NCI-H774 (cell line): ENCODE data around the gene M1AP.

ENCODE experiments used
- DNase-seq: peaks from one replicate; lab custom pipeline; 2025; lab: John Stamatoyannopoulos, UW

The M1AP gene

DNA sequence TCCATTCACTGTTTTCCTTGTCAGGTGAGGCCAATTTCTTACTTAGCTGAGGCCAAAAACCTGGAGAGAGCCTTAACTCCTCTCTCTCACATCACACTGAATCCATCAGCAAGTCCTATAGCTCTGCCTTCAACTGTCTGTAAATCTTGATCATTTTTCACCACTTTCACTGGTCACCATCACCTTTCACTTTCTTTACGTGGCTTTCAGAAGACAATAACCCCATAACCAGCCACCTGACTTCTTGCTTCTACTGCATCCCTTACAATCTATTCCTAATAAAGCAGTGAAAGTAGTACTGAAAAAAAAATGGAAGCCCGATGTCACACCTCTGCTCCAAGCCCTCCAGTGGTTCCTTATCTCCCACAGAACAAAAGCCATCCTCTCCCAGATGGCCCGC lies 102.1 kb downstream of the M1AP start:
- no peak for DNase-seq

DNA sequence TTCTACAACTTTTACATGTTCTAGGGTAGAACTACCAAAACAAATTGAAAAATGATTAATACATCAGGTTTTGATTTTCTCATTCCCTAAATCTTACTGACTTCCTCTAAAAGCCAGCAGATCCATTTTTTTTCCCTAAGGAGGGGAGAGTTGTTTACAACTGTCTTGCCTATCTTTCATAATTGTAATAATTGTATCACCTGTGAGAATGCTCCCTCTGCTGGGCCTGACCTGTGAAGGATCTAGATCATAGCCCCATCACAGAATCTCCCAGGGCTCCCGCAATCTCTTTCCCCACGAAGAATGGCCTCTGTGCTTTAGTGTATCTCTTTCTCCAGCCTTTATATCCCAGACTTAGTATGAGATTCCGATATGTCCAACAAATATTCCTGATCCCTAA lies 103.5 kb downstream of the M1AP start:
- DNase-seq = no peak

DNA sequence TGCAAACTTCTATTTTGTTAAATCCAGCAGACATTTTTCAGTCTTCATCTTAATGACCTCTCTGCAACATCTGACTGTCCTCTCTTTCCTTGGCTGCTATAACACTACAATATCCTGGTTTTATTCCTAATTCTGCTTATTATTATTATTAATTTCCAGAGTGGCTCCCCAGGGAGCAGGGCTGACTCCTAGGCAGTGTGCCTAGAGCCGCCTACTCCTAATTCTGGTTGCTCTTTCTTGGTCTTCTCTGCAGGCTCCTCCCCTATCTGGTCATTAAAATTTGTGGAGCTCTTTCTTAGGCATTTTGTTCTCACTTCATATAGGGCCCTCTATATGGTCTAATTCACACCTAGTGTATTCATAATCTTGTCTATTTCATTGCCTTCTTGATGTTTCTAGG lies 105.2 kb downstream of the M1AP start:
- no peak for DNase-seq

DNA sequence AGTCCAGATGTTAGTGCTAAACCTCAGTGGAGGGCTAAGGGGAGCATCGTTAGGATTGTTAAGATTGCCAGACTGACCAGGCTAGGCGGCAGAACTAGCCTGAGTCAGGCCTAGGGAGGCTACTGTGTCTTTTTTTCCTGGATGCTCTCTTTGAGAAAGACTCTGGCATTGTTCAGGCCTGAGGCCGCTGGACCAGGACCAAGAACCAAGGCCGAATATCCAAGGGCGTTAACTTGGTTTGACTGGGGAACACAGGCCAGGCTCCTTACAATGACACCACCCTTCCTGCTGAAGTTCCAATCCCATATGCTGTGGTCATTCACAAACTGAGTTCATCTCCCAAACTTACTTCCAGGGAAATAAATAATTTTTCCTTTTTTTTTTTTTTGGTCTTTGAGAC lies 107.8 kb downstream of the M1AP start:
- no peak for DNase-seq

DNA sequence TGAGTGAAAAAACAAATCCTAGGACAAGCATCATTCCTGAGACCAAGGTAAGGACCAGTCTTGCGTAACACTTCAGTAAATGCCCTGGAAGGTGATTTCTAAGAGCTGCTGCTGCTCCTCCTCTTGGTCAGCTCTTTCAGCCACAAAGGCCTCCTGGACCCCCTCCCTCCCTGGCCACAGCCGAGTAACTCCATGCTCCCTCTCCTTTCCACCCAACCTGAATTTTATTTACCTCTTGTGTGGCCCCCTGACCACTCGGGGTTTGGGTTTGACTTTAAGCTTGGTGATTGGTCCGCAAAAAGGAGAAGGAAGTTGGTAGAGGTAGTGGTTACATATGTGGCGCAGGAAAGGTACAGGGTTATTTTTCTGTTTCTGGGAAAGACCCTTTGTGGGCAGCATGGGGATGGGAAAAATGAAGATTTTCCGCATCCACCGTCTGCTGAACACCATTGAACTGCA lies 109.2 kb downstream of the M1AP start:
- DNase-seq = no peak

DNA sequence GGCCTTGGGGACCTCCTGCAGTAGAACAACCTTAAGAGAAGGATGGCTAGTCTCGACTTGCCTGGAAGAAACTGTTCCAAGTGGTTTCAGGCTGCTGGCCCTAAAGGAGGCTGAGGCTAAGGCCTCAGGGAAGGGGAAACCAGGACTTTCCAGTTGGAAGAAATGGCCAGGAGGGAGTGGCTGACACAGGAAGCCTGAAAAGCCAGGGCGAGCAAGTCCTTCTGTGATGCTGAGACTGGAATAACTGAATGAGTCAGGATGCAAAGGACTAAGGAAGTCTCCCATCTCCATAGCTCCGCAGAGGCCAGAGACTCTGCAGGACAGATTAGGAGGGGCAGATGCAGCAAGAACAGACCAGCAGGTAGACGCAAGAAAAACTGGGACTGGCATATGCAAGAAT lies 111.0 kb downstream of the M1AP start:
- no peak for DNase-seq

DNA sequence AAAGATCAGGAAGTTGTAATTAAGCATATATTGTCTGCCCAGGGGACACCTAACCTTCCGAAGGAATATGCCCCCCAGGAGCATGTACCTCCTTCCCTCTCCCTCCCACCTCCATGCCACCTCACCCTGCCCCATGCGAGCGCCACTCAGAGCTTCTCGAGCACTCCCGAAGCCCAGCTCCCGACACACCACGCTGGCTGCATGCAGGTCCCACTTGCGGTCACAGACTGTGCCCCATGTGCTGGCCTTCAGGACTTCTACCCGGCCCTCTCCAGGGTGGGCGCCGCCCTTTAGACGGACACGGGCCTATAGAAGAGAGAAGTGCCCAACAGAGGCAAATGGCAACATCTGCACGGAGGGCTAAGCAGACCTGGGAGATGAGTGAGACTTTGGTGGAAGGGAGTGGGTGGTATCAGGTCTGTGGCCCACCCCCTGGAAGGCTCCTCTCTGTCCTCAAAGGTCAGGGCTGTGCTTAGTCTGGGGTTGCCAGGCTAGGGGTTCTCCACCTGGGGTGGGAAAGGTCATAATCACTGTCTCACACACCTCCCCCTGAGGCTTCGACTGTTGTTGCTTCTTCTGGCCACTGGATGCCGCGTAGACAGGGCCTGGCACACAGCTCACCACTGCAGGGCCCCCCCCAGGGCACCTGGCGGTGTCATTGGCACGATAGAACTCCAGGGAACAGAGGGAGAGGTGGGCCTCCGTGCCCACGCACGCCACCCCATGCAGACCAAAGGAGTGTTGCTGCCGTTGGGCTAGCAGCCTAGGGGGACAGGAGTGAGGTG lies 111.8 kb downstream of the M1AP start:
- DNase-seq = no peak

DNA sequence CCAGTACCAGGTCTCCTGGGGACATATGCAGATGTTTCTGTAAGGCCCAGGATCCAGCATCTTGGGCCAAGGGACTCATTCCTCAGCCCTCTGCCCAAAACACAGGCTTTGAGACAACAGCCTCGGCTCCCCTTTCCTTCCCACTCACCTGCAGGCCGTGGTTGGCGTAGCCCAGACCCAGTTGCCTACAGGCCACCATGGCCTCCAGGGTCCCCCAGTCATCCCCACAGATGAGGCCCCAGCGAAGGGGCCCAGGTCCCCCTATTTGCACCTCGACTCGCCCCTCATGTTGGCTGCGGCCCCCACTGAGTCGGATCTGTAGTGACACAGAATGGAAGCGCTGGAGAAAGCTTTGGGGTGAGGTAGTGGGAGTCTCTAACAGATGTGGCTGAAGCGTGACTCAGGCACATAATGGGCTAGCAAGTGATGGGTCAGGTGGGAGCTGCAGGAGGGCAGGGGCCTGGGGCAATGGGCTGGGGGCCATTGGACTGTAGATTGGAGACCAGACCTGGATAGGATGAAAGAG lies 112.6 kb downstream of the M1AP start:
- no peak for DNase-seq

DNA sequence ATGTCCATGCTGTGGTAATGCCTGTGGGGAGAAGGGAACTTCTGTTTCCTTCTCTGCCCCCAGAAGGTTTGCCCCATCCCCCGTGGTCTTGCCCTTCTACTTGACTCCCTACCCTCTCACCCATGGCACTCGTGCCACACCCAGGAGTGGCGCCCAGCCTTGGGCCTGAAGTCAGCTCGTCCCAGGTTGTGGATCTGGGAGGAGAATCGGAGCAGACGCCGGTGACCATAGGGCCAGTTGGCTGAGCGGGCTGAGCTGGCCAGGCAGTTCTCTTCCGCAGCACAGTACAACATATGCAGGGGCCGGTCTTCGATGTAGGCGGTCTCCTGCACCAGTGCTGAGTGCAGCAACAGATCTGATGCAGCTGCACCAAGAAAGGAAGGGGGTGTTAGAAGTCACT lies 113.7 kb downstream of the M1AP start:
- no peak for DNase-seq

DNA sequence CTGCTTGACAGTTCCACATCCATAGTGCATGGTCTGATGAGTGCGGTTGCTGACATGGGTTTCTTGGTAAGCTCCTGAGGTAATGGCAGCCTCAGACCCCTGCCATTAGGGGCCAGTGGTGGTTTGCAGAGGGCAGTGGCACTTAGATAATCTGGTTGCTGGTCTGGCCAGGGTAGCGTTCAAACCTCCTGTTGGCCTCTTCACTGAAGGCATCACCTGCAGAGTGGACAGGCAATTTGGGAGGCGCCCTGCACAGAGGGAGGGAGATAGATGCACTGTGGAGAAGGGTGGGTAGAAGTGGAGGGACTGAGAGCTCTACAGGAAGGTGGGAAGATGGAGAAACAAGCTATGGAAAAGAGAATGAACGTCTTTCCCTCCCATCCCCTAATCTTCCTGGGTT lies 114.7 kb downstream of the M1AP start:
- no peak for DNase-seq

DNA sequence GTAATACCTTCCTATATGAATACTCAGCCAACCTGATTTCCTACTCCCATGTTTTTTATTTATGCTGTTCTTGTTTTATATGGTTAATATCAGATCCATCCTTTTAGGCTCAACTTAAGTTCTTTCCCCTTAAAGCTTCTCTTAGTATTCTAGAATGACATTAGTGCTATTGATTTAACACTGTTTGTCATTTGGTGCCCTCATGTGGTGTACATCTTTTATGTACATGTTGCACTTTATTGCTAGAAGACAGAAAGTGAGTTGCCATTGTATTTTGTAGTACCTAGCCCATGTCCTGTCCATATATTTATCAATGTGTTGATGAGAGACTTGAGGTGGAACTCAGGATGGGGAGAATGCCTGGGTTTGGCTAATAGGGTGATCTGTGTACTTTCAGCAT lies 115.9 kb downstream of the M1AP start:
- DNase-seq = no peak

DNA sequence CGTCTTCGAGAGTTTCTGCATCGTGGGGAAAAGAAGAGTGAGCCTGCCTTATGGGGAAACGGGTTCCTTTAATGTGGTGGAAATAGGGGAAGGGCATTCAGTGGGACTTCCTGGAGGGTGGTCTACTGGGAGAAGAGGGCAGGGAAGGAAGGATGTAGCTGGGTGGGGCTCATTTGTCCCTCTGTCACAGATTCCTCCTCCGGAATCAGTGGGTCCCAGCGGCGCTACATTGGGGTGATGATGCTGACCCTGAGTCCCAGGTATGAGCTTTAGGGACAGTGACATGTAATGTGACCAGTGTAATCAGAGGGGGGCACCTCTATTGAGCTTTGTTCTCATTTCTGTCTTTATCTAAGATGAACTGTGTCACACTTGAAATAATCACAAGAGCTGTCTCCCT lies 116.5 kb downstream of the M1AP start:
- no peak for DNase-seq

DNA sequence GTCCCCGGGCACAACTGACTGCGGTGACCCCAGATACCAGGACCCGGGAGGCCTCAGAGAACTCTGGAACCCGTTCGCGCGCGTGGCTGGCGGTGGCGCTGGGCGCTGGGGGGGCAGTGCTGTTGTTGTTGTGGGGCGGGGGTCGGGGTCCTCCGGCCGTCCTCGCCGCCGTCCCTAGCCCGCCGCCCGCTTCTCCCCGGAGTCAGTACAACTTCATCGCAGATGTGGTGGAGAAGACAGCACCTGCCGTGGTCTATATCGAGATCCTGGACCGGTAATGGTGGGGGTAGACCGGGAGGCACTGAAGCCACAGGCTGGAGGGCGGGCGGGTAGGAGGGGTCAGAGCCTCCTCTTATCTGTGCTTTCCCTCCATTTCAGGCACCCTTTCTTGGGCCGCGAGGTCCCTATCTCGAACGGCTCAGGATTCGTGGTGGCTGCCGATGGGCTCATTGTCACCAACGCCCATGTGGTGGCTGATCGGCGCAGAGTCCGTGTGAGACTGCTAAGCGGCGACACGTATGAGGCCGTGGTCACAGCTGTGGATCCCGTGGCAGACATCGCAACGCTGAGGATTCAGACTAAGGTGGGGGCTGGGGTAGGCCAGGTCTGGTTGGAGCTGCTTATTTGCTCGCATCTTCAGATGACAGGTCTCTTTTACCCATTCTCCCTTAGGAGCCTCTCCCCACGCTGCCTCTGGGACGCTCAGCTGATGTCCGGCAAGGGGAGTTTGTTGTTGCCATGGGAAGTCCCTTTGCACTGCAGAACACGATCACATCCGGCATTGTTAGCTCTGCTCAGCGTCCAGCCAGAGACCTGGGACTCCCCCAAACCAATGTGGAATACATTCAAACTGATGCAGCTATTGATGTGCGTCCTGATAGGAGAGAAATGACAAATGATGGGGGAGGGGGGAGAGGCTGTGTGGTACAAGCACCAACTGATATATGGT lies 117.6 kb downstream of the M1AP start:
- DNase-seq = no peak

DNA sequence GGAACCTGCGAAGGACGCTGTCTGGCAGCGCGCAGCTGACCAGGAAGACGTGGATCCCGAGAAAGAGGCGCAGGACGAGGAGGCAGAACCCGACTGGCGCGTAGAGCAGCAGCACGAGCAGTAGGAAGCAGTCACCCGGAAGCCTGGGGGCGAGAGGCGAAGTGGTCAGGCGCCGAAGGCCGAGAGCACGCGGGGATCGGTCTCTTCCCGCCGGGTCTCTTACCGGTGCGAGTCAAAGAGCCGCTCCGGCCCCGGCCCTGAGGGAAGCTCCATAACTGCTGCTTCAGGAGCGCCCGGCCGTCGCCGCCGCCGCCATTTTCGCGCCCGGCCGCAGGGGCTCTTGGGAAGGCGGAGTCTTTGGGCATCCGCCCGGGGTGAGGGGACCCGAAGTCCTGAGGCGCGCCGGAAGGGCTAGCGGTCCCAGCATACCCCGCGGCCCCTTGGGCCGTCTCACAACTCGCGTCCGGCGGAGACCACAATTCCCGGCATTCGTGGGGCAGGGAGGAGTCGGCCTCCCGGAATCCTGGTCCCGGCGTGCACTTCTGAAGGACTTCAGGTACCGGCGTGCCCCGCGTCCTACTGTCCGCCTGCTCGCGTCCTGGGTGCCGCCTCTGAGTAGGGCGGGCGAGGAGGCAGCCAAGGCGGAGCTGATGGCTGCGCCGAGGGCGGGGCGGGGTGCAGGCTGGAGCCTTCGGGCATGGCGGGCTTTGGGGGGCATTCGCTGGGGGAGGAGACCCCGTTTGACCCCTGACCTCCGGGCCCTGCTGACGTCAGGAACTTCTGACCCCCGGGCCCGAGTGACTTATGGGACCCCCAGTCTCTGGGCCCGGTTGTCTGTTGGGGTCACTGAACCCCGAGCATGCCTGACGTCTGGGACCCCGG lies 118.5 kb downstream of the M1AP start, which contains the start of the genes AUP1 and HTRA2:
TSS of gene AUP1 (minus strand) at position 350 of the 882 bp plus-strand sequence. CDS start at position 273, 77 bp downstream.
TSS of gene HTRA2 (plus strand) at position 577 of the 882 bp plus-strand sequence. CDS start at position 651, 74 bp downstream.
- peak; percentile 97 for DNase-seq

DNA sequence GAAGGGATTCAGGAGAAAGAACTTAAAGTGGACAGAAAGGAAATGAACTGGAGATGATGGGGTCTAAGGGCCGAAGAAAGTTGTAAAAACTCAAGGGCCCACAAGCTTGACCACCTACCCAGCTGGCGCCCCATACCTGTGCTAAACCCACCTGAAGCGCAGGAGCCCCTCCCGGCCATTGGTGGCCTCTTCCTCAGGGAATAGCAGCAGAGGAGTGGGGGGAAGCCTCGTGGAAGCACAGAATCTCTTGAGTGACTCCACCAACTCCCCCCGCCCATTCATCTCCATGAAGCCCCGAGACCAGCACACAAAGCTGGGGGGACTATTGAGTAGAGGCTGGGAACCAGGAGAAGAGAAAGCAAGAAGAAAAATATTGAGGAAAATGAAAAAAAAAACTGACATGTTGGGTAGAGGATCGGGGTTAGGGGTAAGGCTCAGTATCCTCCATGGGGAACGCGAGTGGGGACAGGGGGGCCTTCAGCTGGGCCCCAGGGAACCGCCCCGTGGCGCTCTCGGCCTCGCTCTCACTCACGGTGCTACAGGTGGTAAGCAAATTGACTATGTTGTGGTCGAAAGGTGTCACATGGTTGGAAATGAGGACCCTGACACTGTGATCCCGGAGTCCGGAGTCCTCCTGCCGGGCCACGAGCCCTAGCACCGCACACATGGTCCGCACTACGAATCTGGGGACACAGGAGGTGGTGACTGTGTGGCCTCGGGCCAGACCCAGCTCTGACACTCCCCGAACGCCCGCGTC lies 119.4 kb downstream of the M1AP start:
- DNase-seq = no peak

DNA sequence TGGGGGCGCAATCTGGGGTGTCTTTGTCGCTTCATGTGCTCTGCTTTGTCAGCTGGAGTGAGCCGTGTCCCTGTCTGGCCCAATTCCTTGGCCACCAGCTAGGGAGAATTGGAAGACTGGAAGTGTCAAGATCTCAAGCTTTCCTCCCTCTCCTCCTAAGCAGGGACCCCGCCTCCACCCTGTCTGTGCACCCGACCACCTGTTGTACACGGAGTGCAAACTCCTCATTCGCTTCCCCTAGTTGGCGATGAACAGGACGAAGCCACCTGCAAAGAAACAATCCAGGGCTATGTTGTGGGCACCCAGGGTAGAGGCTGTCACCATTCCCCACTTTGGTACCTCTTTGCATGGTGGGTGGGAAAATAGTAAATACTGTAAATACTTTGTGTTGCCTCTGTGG lies 120.4 kb downstream of the M1AP start:
- no peak for DNase-seq

DNA sequence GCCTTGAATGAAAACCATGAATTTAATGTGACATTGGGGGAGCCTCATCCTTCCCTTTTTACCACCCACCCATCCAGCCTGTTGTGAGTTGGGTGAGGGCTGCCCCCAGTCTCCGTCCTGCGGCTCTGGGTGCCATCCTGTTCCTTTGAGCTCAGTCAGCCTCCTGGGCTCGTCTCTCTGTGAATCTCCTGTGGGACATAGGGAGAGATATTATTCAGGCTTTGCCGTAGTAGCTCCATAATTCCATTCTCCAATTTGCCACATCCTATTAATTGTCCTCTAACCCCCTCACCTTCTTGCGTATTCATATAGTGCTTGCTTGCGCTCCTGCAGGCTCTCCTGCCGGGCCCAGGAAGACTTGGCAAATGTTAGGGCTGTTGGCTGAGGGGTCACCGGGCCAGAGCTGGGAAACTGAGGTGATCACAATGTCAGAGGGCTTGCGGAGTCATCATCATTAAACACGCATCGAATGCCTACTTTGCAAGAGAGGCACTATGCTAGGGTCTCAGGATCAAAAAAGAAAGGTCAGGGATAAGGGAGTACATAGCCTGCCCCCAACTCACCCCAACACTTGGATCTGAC lies 121.4 kb downstream of the M1AP start:
- no peak for DNase-seq

DNA sequence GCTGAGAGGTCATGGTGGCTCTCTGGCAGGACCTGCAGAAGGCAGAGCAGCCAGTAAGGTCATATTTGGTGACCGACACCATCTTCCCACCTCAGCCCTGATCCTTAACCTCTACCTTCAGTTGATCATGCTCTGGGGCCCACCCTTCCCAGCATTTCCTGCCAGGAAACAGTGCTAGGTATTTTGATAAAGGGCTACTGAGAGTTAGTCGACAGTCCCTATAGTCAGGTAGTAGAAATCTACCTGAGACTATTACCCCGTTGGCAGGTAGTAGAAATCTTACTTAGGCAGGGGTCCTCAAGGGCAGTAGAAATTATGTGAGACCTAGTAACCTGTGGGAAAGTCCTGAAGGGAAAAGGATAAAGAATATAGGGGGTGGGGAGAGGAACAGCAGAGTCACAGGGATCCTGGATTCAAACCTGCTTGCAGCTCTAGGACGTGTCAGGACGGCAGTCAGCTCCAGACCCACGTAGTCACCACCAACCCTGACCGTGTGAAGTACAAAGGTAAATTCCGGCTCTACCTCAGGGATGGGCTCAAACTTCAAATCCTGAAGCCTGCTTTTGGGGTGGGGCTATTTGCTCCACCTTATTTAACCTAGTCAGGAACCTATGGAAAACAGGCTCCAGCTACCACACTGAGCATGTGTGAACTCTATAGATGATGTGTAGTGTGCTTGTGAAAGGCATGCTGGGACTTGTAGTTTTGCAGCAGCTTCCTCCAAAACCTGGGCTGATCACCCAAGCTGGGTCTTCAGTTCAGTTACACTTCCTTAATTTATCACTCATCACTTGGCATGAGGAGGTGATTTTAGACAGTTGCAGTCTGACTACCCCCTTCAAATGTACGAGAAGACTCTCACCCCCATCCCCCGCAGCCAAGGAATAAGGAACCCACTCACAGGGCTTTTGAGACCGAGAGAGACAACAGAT lies 122.1 kb downstream of the M1AP start, which contains the start of gene DQX1:
TSS of gene DQX1 (minus strand) at position 515 of the 932 bp plus-strand sequence. CDS start at position 13, 502 bp downstream.
- DNase-seq = no peak
